ENCODE data around the gene OTX2.

- no peak for TF ChIP-seq POLR2A (IDR thresholded peaks at IDR 0.05)
- TF ChIP-seq, protein P1, sequence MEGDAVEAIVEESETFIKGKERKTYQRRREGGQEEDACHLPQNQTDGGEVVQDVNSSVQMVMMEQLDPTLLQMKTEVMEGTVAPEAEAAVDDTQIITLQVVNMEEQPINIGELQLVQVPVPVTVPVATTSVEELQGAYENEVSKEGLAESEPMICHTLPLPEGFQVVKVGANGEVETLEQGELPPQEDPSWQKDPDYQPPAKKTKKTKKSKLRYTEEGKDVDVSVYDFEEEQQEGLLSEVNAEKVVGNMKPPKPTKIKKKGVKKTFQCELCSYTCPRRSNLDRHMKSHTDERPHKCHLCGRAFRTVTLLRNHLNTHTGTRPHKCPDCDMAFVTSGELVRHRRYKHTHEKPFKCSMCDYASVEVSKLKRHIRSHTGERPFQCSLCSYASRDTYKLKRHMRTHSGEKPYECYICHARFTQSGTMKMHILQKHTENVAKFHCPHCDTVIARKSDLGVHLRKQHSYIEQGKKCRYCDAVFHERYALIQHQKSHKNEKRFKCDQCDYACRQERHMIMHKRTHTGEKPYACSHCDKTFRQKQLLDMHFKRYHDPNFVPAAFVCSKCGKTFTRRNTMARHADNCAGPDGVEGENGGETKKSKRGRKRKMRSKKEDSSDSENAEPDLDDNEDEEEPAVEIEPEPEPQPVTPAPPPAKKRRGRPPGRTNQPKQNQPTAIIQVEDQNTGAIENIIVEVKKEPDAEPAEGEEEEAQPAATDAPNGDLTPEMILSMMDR (IDR thresholded peaks at IDR 0.05), result no peak
These were observed 49.9 kb downstream of the OTX2 start for GRCh38 chr14:56760164-56760914.

Data from suprapubic skin (tissue), 3 donors.